GM10847 (cell line): Measurements from ENCODE around the gene CBX4.

Source experiments
- POLR2A ChIP-seq: IDR thresholded peaks from 2 replicates; pipeline ENCODE4 v1.6.1; 2011; ENCODE audit not compliant: insufficient read length; ENCODE audit errors: extremely low read depth

Gene CBX4

GRCh38 chr17:79795795-79796443, 43.3 kb downstream of the CBX4 start:
- no peak for TF ChIP-seq POLR2A

GRCh38 chr17:79794659-79795511, 44.4 kb downstream of the CBX4 start:
- TF ChIP-seq POLR2A, result no peak

- no peak for TF ChIP-seq POLR2A
Observed at GRCh38 chr17:79793924-79794304, 45.3 kb downstream of the CBX4 start.

GRCh38 chr17:79792984-79793923, 46.0 kb downstream of the CBX4 start:
- TF ChIP-seq POLR2A, result no peak

GRCh38 chr17:79792341-79792871, 46.8 kb downstream of the CBX4 start:
- no peak for TF ChIP-seq POLR2A

GRCh38 chr17:79791735-79792161, 47.5 kb downstream of the CBX4 start:
- TF ChIP-seq POLR2A, result no peak

GRCh38 chr17:79790805-79791734, 48.2 kb downstream of the CBX4 start:
- TF ChIP-seq POLR2A, result no peak

- TF ChIP-seq POLR2A, result no peak
Observed at GRCh38 chr17:79789943-79790804, 49.1 kb downstream of the CBX4 start.

- no peak for TF ChIP-seq POLR2A
Observed at GRCh38 chr17:79788989-79789942, 50.0 kb downstream of the CBX4 start.

- TF ChIP-seq POLR2A, result no peak
Observed at GRCh38 chr17:79788455-79788854, 50.8 kb downstream of the CBX4 start.

- TF ChIP-seq POLR2A, result no peak
Observed at GRCh38 chr17:79786930-79787643, 52.2 kb downstream of the CBX4 start.
